Sciatic nerve (tissue), 2 donors: ENCODE measurements around the gene NFIA. TPM values are rescaled to one million over a fixed set of nuclear protein-coding genes. Genes with fewer than 3 reads are reported as not detected.
"Not testable (repeated sequence)": the region's sequence is repeated elsewhere in the genome, so short reads cannot be mapped to it uniquely, and the experiment has no call there.

ENCODE experiments used
- ATAC-seq: fragments of 200-7000 bp; cut with Tn5 transposase; one replicate; pipeline ENCODE4 v1.9.1; 2020; ENCODE audit warnings: mild to moderate bottlenecking, moderate library complexity
- DNase-seq: peaks from one replicate; pipeline ENCODE4 v3.0.0-alpha.2; 2020; ENCODE audit warnings: low spot score
- intact Hi-C: fragments of 100-400 bp; cut with DNase I; formaldehyde crosslinking; loops from one replicate; pipeline ENCODE4 v1.14.2; 2022
- total RNA-seq: library from RNA; stranded (reverse); fragmentation: NEBNext Ultra II Directional; extraction: Animal tissue kit (Norgen Biotek cat#: 25700); gene quantifications from one replicate; pipeline ENCODE4 v1.2.1, GENCODE V29; 2021
- donor health status: DM: no; HTN: no; CAD: no.
- donor health status: DM: no; HTN: no; CAD: no.

Gene NFIA
- total RNA-seq, 1 donor from 2014 or later, result 143 TPM

DNA sequence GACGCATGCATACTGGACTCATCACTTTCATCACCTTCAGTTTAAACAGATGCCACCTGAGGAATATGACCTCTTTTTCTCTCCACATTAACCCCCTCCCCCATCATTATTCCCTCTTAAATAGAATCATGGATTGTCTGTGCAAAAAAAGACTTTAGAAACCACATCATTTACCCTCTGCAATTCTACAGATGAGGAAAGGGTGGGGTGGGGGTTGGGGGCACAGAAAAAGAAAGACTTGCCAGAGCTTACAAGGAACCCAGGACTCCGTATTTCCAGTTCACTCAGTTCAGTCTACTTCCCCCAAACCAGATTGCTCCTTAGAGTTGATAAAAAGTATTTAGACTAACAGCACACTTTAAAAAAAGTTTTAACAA, 26.2 kb upstream of the NFIA start:
- DNase-seq (no peak), ATAC-seq (no peak)
- intact Hi-C loops, result loop anchor here (10.0 kb wide), 2 partner anchors 289 to 399 kb away; no protein-coding TSS in a partner anchor

DNA sequence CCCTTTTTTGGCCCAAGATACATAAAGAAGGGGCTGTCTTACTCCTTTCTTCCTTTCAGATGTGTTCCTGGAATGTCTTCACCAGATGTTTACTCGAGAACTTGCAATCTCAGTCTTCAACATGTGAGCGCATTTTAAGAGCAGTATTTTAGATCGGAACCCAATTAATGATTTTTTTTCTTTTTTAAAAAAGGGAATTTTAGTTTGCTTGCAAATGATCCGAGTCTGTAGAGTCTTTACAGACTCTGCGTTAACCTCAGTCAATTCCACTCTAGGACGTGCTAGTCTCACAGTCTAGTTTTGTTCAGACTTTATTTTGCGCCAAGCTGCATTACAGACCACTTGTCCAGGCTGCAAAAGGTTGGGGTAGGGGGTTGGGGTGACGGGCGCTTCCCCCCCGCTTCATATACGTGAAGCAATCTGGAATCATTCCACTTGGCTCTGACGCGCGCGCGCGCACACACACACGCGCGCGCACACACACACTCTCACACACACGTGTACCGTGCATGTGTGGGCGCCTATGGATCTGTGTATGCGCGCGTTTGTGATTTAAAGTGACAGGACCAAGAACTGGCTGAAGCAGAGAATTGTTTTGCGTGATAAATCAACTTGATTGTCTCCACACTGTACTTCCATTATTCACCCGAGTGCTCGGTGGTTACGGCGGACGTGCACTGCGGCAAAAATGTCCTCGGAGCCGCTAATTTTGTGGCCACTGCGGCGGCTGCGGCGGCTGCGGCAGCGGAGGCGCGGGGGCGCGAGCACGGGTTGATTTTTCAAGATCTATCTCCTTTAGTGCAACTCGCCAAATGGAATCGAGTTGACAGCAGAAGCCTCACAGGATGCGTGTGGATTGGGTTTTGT, 25.6 kb upstream of the NFIA start:
- ATAC-seq, result peak; percentile 66
- intact Hi-C loops, result loop anchor here (10.0 kb wide), 2 partner anchors 288 to 398 kb away; no protein-coding TSS in a partner anchor
- DNase-seq, result peak; percentile 80

DNA sequence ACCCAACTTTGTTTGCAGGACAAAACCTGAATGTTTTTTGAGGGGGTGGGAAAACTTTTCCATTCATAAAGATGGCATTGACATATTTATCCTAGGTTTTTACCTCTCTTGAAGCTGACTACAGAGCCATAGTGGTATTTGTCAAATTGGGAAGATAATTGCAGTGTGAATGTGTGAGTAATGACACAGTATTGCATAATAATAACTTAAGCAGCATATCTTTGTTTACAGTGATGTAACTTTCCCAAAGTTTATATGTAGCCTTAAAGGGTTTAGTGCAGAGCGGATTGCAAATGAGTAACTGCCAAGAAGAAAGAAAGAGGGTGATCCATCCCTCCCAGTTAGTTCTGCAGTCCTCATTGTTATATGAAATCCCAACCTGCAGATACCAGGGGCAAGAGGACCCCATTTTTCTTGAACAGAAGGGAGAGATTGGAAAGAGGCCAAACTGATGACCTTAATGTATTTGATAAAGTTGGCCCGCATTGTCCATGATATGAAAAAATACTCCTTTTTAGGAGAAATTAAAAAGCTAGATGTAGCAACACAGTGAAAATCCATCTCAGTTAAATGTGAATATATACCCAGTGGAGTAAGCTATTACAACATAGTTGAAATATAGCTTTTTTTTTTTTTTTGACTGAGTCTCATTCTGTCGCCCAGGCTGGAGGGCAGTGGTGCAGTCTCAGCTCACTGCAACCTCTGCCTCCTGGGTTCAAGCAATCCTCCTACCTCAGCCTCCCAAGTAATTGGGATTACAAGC, 23.7 kb upstream of the NFIA start:
- no peak for ATAC-seq
- intact Hi-C loops, result loop anchor here (10.0 kb wide), 2 partner anchors 286 to 396 kb away; no protein-coding TSS in a partner anchor
- no peak for DNase-seq

DNA sequence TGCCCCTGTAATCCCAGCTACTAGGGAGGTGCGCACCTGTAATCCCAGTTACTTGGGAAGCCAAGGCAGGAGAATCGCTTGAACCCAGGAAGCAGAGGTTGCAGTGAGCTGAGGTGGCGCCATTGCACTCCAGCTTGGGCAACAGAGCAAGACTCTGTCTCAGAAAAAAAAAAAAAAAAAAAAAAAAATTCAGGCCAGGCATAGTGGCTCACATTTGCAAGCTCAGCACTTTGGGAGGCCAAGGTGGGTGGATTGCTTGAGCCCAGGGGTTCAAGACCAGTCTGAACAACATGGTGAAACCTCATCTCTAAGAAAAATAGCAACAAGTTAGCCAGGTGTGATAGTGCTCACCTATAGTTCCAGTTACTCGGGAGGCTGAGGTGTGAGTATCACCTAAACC, 20.8 kb upstream of the NFIA start:
- DNase-seq, ATAC-seq, intact Hi-C loops: not testable (repeated sequence)

DNA sequence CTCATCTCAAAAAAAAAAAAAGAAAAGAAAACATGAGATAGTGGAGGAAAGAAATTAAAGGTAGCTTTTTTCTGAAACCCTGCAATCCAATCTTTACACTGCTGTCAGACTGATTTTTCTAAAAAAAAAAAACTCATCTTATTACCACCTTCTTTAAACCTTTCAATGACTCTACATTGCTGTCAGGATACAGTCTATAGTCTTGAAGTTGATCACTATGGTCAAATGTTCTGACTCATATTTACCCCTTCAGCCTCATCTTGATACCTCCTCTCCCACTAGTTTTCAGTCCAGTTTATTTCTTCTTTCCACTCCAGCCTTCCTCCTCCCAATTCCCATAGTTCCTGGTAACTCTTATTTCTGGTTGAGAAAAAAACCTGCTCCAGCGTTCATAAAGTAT, 17.7 kb upstream of the NFIA start:
- intact Hi-C loops, result no loop called here
- no peak for ATAC-seq

DNA sequence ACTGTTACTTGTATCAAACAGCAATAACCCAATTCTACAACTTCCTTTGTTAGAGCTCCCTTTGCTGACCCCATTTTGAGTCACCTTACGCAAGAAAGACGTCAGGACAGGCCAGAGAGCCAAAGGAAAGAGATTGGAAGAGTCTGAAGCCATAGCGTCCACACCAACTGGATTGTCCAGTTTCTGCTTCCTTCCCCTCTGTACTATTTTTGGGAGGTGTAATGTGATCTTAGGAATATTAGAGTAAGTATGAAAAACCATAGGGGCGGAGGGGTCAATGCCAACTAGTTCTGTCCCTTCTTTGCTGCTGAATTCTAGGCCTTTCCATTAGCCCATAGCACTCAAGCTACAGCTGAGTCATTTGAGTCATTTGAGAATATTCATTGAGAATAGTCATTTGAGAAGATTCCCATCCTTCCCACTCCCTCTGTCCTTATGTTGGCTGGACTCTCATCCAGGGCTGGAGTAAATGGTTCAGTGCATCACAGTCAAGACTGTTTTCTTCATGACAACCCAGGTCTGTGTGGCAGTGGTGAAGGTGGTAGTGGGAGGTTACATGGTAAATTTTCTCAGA, 14.8 kb upstream of the NFIA start:
- no peak for ATAC-seq
- DNase-seq, result no peak
- intact Hi-C loops, result no loop called here

More for the DNA sequence above, 17.7 kb upstream of the NFIA start:
- DNase-seq, result no peak

DNA sequence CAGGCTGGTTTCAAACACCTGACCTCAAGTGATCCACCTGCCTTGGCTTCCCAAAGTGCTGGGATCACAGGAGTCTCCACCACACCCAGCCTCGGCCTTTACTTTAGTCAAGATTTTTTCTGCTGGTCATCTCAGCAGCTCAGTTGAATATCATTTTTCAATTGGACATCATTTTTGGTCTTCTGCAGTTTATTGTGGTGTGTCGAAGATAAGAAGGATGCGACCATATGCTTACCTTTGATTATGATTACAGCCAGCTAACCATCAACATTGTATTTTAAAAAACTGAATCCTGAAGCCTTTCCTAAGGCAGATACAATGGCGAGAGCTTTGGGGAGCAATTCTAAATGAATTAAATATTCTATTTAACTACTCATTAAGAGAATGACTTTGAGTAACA, 12.3 kb upstream of the NFIA start:
- ATAC-seq (no peak), DNase-seq (no peak)
- intact Hi-C loops, result no loop called here

DNA sequence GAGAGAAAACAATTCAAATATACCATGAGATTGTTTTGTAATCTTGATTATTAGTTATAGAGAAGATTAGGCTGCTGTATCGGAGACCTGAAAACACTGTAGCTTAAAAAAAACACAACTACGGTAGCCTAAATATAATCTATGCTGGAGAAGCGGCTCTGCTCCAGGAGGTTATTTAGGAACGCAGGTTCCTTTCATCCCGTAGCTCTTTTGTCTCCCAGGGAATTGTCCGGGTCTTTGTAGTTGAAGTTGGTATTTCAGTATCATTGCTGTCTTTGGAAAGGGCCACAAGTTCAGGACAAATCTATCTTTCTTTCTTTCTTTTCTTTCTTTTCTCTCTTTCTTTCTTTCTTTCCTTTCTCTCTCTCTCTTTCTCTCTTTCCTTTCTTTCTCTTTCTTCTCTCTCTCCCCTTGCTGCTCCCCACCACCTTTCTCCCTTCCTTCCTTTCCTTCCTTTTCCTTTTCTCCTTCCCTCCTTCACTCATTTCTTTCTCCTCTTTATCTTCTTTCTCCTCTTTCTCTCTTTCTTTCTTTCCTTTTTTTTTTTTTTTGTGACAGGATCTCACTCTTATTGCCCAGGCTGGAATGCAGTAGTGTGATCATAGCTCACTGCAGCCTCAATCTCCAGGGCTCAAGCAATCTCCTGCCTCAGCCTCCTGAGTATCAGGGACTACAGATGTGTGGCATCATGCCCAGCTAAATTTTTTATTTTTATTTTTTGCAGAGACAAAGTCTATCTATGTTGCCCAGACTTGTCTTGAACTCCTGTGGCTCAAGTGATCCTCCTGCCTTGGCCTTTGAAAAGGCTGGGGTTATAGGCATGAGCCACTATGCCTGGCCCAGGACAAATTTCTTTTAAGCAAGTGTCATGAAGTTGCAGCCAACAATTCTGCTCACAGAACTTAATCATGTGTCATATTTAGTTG, 10.9 kb upstream of the NFIA start:
- intact Hi-C loops, result no loop called here
- ATAC-seq (no peak), DNase-seq (no peak)

DNA sequence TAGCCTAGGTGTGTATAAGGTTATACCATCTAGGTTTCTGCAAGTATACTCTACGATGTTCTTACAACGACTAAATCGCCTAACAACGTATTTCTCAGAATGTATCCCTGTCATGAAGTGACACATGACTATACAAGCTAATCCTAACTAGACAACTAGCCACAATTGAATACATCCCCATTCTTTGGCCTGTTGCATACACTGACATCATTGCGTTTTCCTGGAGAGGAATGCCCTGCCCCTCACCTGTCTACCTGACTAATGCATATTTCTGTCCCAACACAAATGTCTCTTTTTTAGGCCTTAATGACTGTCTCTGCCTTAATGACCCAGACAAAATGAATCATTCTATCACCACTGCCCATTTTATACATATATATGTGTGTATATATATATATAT, 8.5 kb upstream of the NFIA start:
- DNase-seq (no peak), ATAC-seq (no peak)
- intact Hi-C loops, result no loop called here

DNA sequence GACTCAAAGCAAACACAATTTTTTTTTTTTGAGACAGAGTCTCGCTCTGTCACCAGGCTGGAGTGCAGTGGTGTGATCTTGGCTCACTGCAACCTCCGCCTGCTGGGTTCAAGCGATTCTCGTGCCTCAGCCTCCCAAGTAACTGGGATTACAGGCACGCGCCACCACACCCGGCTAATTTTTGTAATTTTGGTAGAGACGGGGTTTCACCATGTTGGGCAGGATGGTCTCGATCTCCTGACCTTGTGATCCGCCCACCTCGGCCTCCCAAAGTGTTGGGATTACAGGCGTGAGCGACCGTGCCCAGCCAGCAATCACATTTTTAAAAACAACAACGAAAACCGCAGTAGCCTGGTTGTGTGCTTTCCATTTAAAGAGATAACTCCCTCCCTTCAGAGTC, 6.5 kb upstream of the NFIA start:
- intact Hi-C loops, ATAC-seq, DNase-seq: not testable (repeated sequence)

DNA sequence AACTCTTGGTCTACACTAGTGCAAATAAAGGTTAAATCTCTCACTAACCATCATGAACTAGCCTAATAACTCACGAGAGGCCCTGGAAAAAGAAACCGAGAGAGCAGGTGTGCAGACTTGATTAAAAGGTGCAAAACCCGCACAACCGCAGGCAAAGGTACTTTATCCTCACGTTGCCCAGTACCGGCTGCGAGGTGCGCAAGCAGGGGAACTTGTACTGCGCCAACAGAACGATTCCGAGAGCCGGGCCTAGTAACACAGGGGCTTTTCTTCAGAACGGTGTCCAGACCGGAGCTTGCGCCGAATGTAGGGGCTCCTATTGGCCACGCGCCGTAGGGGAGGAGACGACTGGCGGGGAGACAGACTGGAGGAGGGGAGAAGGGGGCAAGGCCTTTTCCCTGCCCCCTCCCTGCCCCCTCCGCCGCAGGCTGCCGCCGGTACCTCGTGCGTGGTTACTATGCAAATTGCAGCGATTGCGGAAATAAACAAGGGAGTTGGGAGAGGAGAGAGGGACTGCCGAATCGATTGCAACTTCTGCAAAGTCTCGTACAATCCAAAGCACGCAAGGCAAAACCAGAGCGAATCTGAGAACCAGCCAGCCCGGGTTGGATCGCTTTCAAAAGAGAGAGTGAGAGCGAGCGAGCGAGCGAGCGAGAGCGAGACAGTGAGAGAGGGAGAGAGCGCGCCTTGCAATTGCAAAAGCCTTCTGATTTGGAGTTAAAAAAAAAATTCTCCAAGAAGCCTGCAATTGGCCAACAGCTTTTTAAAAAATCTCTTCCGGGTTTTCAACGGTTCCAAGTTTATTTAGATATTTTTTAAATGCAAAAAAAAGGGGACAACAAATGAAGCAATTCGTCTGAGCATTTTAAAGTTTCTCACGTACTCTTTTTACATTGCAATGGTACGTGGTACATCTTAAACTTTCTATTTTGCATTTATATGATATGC, 5.4 kb upstream of the NFIA start:
- intact Hi-C loops, result no loop called here
- ATAC-seq, result peak; percentile 80
- DNase-seq, result peak; percentile 91

DNA sequence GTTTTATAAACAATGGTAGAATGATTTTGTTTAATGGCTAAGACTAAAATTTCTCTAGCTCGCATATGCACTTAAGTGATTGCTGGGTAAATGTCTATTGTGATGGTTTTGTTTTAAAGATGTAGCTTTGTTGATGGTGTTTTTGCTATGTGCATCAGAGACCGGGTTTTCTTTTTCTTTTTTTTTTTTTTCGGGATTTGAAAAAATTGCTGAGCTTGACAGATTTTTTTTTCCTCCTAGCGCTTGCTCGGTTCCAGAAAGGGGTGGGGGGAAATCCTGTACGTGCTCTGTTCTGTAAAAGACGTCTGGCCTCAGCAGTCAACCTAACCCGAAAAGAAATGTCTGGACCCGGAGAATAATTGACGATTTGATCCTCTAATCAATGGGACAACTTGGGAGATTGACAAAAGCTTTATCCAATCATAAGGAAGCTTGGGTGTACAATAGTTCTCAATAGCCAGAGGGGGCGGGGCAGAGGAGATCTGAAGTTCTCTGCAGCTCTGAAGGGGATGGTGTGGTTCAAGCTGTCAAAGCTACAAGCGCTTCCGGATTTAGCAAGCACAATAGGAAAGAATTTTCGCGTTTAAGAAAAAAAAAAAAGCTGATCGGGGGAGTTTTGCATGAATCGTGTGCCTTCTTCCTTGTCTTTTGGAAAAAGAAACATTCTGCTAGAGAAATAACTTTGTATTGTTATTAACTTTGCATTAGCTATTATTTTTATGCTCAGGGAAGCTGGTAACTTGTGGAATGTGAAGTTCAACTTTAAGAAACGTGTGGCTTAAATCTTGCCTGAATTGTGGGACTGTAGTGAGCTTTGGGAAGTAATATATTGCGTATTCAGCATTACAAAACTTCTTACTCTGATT, 4.5 kb upstream of the NFIA start:
- ATAC-seq (peak; percentile 84), DNase-seq (peak; percentile 93)
- intact Hi-C loops, result no loop called here

DNA sequence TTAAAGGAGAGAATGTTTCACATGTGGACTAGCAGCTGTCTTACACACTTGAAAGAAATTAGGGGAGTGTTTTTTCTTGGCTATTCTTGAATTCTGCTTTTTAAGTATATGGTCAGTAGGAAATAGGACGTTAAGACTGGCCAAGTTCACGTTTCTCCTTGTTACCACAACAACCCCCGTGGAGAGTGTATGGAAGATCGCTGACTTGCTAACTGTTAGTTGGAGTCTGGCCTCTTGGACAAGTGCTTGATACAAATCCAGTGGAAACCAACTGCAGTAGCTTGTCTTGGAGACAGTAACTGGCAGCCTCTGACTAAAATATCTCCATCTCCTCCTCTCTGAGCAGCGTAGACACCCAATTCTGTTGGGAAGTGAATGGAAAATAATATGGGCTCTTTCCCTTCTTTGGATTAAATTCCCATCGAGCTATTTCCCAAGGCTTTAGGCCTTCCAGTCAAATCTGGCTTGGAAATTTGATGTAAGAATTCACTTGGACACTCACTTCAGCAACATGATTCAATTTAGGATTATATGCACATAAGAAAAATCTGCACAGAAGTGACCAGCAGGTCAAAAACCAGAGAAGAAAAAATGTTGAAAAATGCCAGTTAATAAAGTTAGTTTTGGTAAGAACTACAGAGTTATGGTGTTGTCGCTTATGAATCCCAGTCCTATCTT, 3.6 kb upstream of the NFIA start:
- no peak for ATAC-seq
- DNase-seq, result no peak
- intact Hi-C loops, result no loop called here

DNA sequence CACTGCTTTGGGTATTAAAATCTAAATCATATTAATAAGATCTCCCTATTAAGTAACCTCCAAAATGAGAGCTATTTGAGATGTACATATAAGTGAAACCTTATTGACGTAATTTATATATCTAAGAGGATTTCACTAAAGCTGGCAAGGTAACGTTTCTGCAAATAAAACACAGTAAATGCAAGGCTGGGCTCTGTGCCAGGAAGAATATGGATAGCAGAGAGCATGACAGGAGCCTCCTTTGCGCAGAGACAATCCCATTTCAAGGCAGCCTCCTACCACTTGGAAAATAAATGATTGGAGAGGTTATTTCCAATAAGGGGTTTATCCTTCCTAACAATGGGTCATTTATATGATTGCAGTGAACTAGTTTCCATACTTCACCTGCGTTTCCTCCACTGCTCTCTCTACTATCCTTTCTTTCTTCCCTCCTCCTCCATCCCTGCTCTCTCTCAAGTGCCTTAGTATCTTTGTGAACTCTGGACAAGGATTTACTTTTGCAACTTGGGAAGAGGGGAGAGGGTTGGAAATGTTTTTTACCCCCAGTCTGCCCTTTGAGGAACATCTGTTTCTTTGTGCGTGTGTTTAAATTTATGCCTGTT, 3.0 kb upstream of the NFIA start:
- intact Hi-C loops, result no loop called here
- no peak for DNase-seq
- no peak for ATAC-seq

DNA sequence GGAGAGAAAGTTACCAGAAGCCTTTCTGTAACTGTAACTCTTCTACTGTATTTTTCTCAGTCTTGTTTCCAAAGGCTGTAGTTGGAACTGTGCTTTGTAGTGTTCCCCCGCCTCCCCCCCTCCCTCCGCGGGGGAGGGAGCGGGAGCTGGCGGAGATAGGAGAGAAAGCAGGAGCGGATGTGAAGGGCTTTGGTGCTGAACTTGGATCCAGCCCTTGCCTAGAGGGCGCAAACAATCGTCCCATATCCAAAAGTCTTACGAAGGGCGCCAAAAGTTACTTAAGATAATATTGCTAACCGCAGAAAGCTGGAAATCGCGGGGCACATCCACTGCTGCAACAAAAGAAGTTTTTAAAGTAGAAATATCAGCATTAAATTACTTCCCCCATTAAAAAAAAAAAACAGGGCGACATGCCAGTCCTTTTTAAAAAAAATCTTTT, 2.4 kb upstream of the NFIA start:
- intact Hi-C loops, result no loop called here
- DNase-seq (peak; percentile 88), ATAC-seq (peak; percentile 82)
